GM18511 (cell line): ENCODE data around the gene ZSCAN31.

Source experiments
- ATAC-seq: cut with Tn5 transposase; IDR thresholded peaks from one replicate; pipeline ENCODE4 v1.9.1; 2021; ENCODE audit warnings: mild to moderate bottlenecking, moderate library complexity; ENCODE audit not compliant: unreplicated experiment

Gene ZSCAN31

GRCh38 chr6:28353981-28354676 is 18.2 kb upstream of the ZSCAN31 start:
- ATAC-seq, result no peak

GRCh38 chr6:28353356-28353755 is 17.4 kb upstream of the ZSCAN31 start:
- ATAC-seq, result no peak

GRCh38 chr6:28351493-28351925 is 15.6 kb upstream of the ZSCAN31 start:
- no peak for ATAC-seq

GRCh38 chr6:28351087-28351486 is 15.1 kb upstream of the ZSCAN31 start:
- ATAC-seq, result no peak

GRCh38 chr6:28349892-28350737 is 14.2 kb upstream of the ZSCAN31 start, which contains the start of gene ZKSCAN3:
Gene ZKSCAN3, plus strand, starts transcription at chr6:28349947. Its CDS starts 9,640 bp downstream, at chr6:28359587.
- ATAC-seq, result peak; percentile 99

GRCh38 chr6:28349344-28349891 is 13.5 kb upstream of the ZSCAN31 start:
- ATAC-seq, result peak; percentile 36

GRCh38 chr6:28347119-28347518 is 11.2 kb upstream of the ZSCAN31 start:
- ATAC-seq, result no peak

- ATAC-seq, result no peak
These were observed 9.3 kb upstream of the ZSCAN31 start for GRCh38 chr6:28345201-28345600.

GRCh38 chr6:28343898-28344677 is 8.1 kb upstream of the ZSCAN31 start:
- ATAC-seq, result no peak

GRCh38 chr6:28340310-28341095 is 4.6 kb upstream of the ZSCAN31 start:
- ATAC-seq, result no peak

GRCh38 chr6:28337121-28337520 is 1.2 kb upstream of the ZSCAN31 start:
- ATAC-seq, result no peak

- peak; percentile 56 for ATAC-seq
These were observed 554 bp upstream of the ZSCAN31 start for GRCh38 chr6:28336284-28337120.

- no peak for ATAC-seq
These were observed 846 bp downstream of the ZSCAN31 start for GRCh38 chr6:28335040-28335563.

GRCh38 chr6:28334286-28335039 is 1.5 kb downstream of the ZSCAN31 start:
- no peak for ATAC-seq

- ATAC-seq, result no peak
These were observed 2.3 kb downstream of the ZSCAN31 start for GRCh38 chr6:28333599-28334018.

- no peak for ATAC-seq
These were observed 2.9 kb downstream of the ZSCAN31 start for GRCh38 chr6:28333047-28333446.

- ATAC-seq, result no peak
These were observed 5.9 kb downstream of the ZSCAN31 start for GRCh38 chr6:28330041-28330440.

- no peak for ATAC-seq
These were observed 9.5 kb downstream of the ZSCAN31 start for GRCh38 chr6:28326371-28326948.
